Common myeloid progenitor, CD34-positive (primary cell): Measurements from ENCODE around the gene ARHGAP9.
A peak's percentile ranks its signal among the peaks of the same experiment; 100 is the strongest.
"Not testable (repeated sequence)": the region's sequence is repeated elsewhere in the genome, so short reads cannot be mapped to it uniquely, and the experiment has no call there.

Experiments used
- CTCF ChIA-PET: fragments of 350-600 bp; sonication (Branson Sonifier 250); formaldehyde crosslinking; loops from one replicate; lab custom pipeline; 2021; ENCODE audit warnings: antibody characterized with exemption; lab: Charles Lee
- POLR2A ChIA-PET: fragments of 350-600 bp; sonication (Branson Sonifier 250); formaldehyde crosslinking; loops from one replicate; lab custom pipeline; 2021; ENCODE audit warnings: antibody characterized with exemption; lab: Charles Lee
- DNase-seq, 3 donors: peaks; one replicate each; pipeline versions ENCODE4 v3.0.0 to v3.0.0-alpha.2; 2013
- H3K27ac ChIP-seq, 2 experiments: 1 replicate in 1 of 2; 2 replicates in 1 of 2; pipeline ENCODE4 v1.7.0; 2013; ENCODE audit warnings: inconsistent platforms in 2 of 2, low read length in 2 of 2, mild to moderate bottlenecking in 2 of 2, low read depth in 1 of 2, moderate library complexity in 1 of 2; ENCODE audit not compliant: severe bottlenecking in 2 of 2, insufficient read depth in 1 of 2, poor library complexity in 1 of 2
- H3K27me3 ChIP-seq, 5 experiments: replicated peaks in 2 of 5; 1 replicate in 3 of 5; 2 replicates in 2 of 5; pipeline versions ENCODE4 v1.6.1 to v1.7.0; 2013; ENCODE audit warnings: low read length in 4 of 5, mild to moderate bottlenecking in 2 of 5, moderate library complexity in 2 of 5, inconsistent platforms in 1 of 5; ENCODE audit not compliant: insufficient read depth in 5 of 5, control insufficient read depth in 4 of 5
- H3K36me3 ChIP-seq, 4 experiments: 1 replicate in 2 of 4; 2 replicates in 2 of 4; pipeline versions ENCODE4 v1.6.1 to v1.7.0; 2013; ENCODE audit warnings: low read length in 3 of 4, control low read depth in 1 of 4, mild to moderate bottlenecking in 1 of 4; ENCODE audit not compliant: control insufficient read depth in 4 of 4, insufficient read depth in 4 of 4
- H3K4me1 ChIP-seq, 4 experiments: 1 replicate in 3 of 4; 2 replicates in 1 of 4; pipeline versions ENCODE4 v1.6.1 to v1.7.1; 2013; ENCODE audit warnings: low read length in 3 of 4, mild to moderate bottlenecking in 3 of 4, control low read depth in 1 of 4, inconsistent platforms in 1 of 4, moderate library complexity in 1 of 4; ENCODE audit not compliant: control insufficient read depth in 4 of 4, insufficient read depth in 4 of 4; ENCODE audit errors: control extremely low read depth in 1 of 4
- H3K4me3 ChIP-seq, 7 experiments: 1 replicate in 4 of 7; 2 replicates in 3 of 7; pipeline versions ENCODE4 v1.5.1 to v1.7.0; 2013; ENCODE audit warnings: mild to moderate bottlenecking in 7 of 7, low read length in 6 of 7, moderate library complexity in 6 of 7, inconsistent platforms in 2 of 7, low read depth in 2 of 7, control low read depth in 1 of 7; ENCODE audit not compliant: insufficient read depth in 4 of 7, control insufficient read depth in 1 of 7; ENCODE audit errors: extremely low read depth in 1 of 7
- H3K9me3 ChIP-seq, 5 experiments: 1 replicate in 4 of 5; 2 replicates in 1 of 5; pipeline versions ENCODE4 v1.6.1 to v1.7.1; 2013; ENCODE audit warnings: low read length in 4 of 5, mild to moderate bottlenecking in 2 of 5, inconsistent platforms in 1 of 5, low read depth in 1 of 5, moderate library complexity in 1 of 5; ENCODE audit not compliant: control insufficient read depth in 4 of 5, insufficient read depth in 2 of 5; ENCODE audit errors: control extremely low read depth in 1 of 5
- WGBS: methylation state at CpG from one replicate; pipeline ENCODE4 v1.1.5; 2013; ENCODE audit not compliant: insufficient coverage; 5-methylcytosine and 5-hydroxymethylcytosine counted together

The ARHGAP9 gene

DNA sequence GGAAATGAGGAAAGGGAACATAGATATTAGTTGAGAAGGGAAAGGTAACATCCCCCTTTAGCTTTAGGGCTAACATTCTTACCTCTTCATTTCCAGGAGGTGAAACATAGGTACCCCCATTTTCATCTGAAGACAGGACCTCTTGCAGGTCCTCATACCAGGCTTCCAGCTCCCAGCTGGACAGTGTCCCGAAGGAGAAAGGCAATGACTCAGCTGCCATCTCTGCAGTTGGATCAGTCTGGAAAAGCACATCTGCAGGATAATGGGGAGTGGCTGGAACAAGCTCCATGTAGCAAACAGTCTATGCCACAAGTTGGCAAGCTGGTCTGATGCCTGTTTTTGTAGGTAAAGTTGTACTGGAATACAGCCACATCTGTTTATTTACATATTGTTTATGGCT lies 37.5 kb upstream of the ARHGAP9 start:
- H3K9me3 ChIP-seq: no peaks in the 10 kb centered on the region
- CTCF ChIA-PET: interaction anchor here (0.5 to 5.3 kb wide), 6 partner anchors 29 to 246 kb away, joined by 4 to 22 read pairs (median 5); partner anchors contain the start of genes ARHGAP9 and DCTN2
- peak overlapping the region in 1 of 2 experiments; percentile 37 for H3K27ac ChIP-seq
- 100% methylated on average over 1 of the region's 1 CpG for WGBS
- POLR2A ChIA-PET: interaction anchor here (1.1 to 2.8 kb wide), 5 partner anchors 17 to 36 kb away, joined by 3 to 19 read pairs (median 5); partner anchors contain the start of genes ARHGAP9, DCTN2 and MARS1
- H3K4me1 ChIP-seq: peaks cover 7 to 36% (median 32%) of the 10 kb centered on the region in 4 experiments
- no peak overlapping the region for H3K4me3 ChIP-seq
- H3K36me3 ChIP-seq: peaks cover 22 to 57% (median 46%) of the 10 kb centered on the region in 4 experiments
- DNase-seq: no peak
- H3K27me3 ChIP-seq: no peaks in the 10 kb centered on the region

GRCh38 chr12:57516617-57517153 lies 37.0 kb upstream of the ARHGAP9 start:
- Histone ChIP-seq H3K27ac (peak overlapping the region in 1 of 2 experiments; percentile 37), H3K4me3 (no peak overlapping the region), H3K36me3 (peaks cover 26 to 62% (median 51%) of the 10 kb centered on the region in 4 experiments), H3K9me3 (no peaks in the 10 kb centered on the region), H3K27me3 (no peaks in the 10 kb centered on the region), H3K4me1 (peaks cover 4 to 31% (median 27%) of the 10 kb centered on the region in 4 experiments)
- CTCF ChIA-PET: interaction anchor here (0.5 to 5.3 kb wide), 10 partner anchors 20 to 247 kb away, joined by 3 to 22 read pairs (median 5); partner anchors contain the start of genes ARHGAP9, DCTN2 and GLI1
- DNase-seq: no peak
- WGBS: 93% methylated on average over 9 of the region's 11 CpGs
- POLR2A ChIA-PET: interaction anchor here (1.1 to 2.8 kb wide), 6 partner anchors 17 to 103 kb away, joined by 3 to 19 read pairs (median 4); partner anchors contain the start of genes ARHGAP9, DCTN2 and MARS1

GRCh38 chr12:57515934-57516541 lies 36.4 kb upstream of the ARHGAP9 start:
- peak overlapping the region in 1 of 2 experiments; percentile 27 for H3K27ac ChIP-seq
- H3K4me3 ChIP-seq: no peak overlapping the region
- H3K9me3 ChIP-seq: no peaks in the 10 kb centered on the region
- peak in 2 of 3 donors; percentile 35 to 42 for DNase-seq
- H3K36me3 ChIP-seq: peaks cover 28 to 68% (median 57%) of the 10 kb centered on the region in 4 experiments
- no peaks in the 10 kb centered on the region for H3K27me3 ChIP-seq
- CTCF ChIA-PET: interaction anchor here (0.9 to 5.3 kb wide), 12 partner anchors 11 to 109 kb away, joined by 3 to 22 read pairs (median 5); partner anchors contain the start of genes ARHGAP9, DCTN2 and GLI1
- POLR2A ChIA-PET: interaction anchor here (0.8 to 2.8 kb wide), 11 partner anchors 9 to 420 kb away, joined by 3 to 19 read pairs (median 4); partner anchors contain the start of genes ARHGAP9, DCTN2 and MARS1
- peaks cover 0 to 25% (median 20%) of the 10 kb centered on the region in 4 experiments for H3K4me1 ChIP-seq
- 97% methylated on average over 6 of the region's 11 CpGs for WGBS

DNA sequence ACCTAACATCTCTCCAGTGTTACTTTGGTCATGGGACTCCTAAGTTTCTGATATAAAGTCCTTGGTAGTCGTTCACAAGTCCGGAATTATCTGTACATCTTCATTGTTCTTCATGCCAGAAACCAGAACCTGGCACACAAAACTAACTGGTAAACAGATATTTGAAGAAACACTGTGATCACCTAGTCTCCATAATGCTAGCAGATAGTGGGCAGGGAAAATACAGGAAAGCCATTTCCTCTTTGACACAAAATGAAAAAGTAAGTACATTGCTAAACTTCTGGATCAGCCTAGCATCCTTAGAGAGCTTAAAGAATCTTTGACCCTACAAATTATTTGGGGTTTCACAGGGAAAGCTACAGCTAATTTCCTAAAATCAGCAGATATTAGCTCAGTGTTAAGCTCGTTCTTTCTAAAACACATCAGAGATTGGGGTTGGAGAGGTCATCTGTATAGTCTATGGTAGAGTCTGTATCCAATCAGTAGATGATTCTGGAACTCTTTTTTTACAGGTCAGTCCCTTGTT lies 35.8 kb upstream of the ARHGAP9 start:
- no peak for DNase-seq
- CTCF ChIA-PET: interaction anchor here (0.9 to 5.3 kb wide), 11 partner anchors 11 to 57 kb away, joined by 3 to 22 read pairs (median 5); partner anchors contain the start of genes DCTN2 and GLI1
- no peak overlapping the region for H3K27ac ChIP-seq

DNA sequence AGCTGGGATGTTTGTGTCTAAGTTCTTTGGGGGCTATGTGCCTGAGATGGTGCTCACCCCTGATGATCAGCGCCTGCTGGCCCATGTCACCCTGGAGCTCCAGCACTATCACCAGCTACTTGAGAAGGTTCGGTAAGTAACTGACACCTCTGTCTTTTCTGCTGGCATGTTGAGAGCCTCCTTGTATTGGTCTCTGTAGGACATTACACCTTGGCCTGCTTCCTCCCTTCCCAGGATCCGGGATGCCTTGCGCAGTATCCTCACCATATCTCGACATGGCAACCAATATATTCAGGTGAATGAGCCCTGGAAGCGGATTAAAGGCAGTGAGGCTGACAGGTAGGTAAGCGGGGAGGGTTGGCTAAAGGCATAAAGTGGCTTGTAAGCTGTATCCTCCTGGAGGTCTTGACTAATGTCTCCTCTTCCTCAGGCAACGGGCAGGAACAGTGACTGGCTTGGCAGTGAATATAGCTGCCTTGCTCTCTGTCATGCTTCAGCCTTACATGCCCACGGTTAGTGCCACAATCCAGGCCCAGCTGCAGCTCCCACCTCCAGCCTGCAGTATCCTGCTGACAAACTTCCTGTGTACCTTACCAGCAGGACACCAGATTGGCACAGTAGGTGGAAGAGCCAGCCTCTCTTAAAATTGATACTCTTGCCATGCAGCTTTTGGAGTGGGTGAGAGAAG lies 35.2 kb upstream of the ARHGAP9 start:
- H3K9me3 ChIP-seq: no peaks in the 10 kb centered on the region
- peaks cover 0 to 19% (median 16%) of the 10 kb centered on the region in 4 experiments for H3K4me1 ChIP-seq
- WGBS: 94% methylated on average over 6 of the region's 9 CpGs
- no peaks in the 10 kb centered on the region for H3K27me3 ChIP-seq
- H3K4me3 ChIP-seq: no peak overlapping the region
- ChIA-PET POLR2A (interaction anchor here (0.8 to 2.8 kb wide), 4 partner anchors 8 to 54 kb away, joined by 3 to 19 read pairs (median 8); partner anchors contain the start of gene ARHGAP9), CTCF (interaction anchor here (0.6 to 5.3 kb wide), 12 partner anchors 9 to 56 kb away, joined by 3 to 22 read pairs (median 4); partner anchors contain the start of genes DCTN2 and GLI1)
- DNase-seq: no peak
- no peak overlapping the region for H3K27ac ChIP-seq
- H3K36me3 ChIP-seq: peaks cover 28 to 75% (median 60%) of the 10 kb centered on the region in 4 experiments

More for the DNA sequence above, 35.8 kb upstream of the ARHGAP9 start:
- WGBS: 94% methylated on average over 3 of the region's 3 CpGs
- no peak overlapping the region for H3K4me3 ChIP-seq
- peaks cover 28 to 73% (median 58%) of the 10 kb centered on the region in 4 experiments for H3K36me3 ChIP-seq
- H3K27me3 ChIP-seq: no peaks in the 10 kb centered on the region
- POLR2A ChIA-PET: interaction anchor here (0.8 to 2.8 kb wide), 8 partner anchors 9 to 421 kb away, joined by 3 to 19 read pairs (median 4); partner anchors contain the start of genes ARHGAP9 and DCTN2
- no peaks in the 10 kb centered on the region for H3K9me3 ChIP-seq
- H3K4me1 ChIP-seq: peaks cover 0 to 21% (median 17%) of the 10 kb centered on the region in 4 experiments

- not testable (repeated sequence) for H3K9me3 ChIP-seq, H3K27me3 ChIP-seq, H3K4me3 ChIP-seq, DNase-seq, H3K27ac ChIP-seq
- peaks cover 0 to 14% (median 11%) of the 10 kb centered on the region in 4 experiments for H3K4me1 ChIP-seq
- POLR2A ChIA-PET: interaction anchor here (0.5 to 2.8 kb wide), 4 partner anchors 11 to 263 kb away, joined by 3 to 19 read pairs (median 8); partner anchors contain the start of genes ARHGAP9 and STAC3
- CTCF ChIA-PET: interaction anchor here (0.6 to 5.3 kb wide), 7 partner anchors 8 to 38 kb away, joined by 3 to 22 read pairs (median 4); partner anchors contain the start of gene DCTN2
- 97% methylated on average over 8 of the region's 9 CpGs for WGBS
- H3K36me3 ChIP-seq: peaks cover 28 to 80% (median 62%) of the 10 kb centered on the region in 4 experiments
Measured at GRCh38 chr12:57514246-57514645, 34.6 kb upstream of the ARHGAP9 start.
